OCI-LY7 (cell line): ENCODE measurements around the gene KLHL22.

Experiments used
- EZH2phosphoT487 ChIP-seq: fragments of 200-600 bp; sonication (generic); IDR thresholded peaks from 2 replicates; pipeline ENCODE4 v1.6.1; 2018; ENCODE audit warnings: low read depth, borderline replicate concordance, mild to moderate bottlenecking, mixed run types, antibody characterized with exemption, low read length, moderate library complexity, mixed read lengths
- TF ChIP-seq, protein P1 (sequence below): fragments of 200-600 bp; sonication (generic); conservative IDR thresholded peaks from 2 replicates; pipeline ENCODE4 v1.5.1; 2014; ENCODE audit warnings: mild to moderate bottlenecking, antibody characterized with exemption, low read length, moderate library complexity, mixed read lengths

DNA sequence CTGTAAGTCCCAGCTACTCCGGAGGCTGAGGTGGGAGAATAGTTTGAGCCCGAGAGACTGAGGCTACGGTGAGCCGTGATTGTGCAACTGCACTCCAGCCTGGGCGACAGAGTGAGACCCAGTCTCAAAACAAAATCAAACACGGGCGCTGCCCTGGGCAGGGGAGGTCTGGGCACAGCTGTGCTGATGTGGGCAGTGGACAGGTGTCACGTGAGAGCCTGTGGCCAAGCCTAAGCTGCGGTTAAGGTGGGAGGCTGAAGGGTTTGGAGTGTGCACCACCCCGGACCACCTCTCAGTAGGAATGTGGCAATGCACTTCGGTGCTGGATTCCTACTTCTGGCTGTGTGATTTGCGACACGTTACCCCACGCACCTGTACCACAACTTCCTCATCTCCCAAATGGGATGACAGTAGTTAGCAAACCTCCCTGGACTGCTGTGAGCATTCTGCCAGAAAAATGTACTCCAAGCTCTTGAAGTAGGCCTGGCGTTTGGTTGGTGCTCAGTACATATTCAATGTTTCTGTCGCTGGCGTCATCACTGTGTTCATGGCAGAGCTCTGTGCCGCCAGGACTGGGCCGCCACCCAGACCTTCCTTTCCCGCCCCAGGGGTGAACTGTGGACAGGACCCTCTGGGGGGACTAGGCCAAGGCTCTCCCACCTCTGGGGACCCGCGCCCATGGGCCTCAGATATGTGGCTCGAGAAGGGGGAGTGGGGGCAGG lies 102.5 kb downstream of the KLHL22 start:
- TF ChIP-seq, protein P1, sequence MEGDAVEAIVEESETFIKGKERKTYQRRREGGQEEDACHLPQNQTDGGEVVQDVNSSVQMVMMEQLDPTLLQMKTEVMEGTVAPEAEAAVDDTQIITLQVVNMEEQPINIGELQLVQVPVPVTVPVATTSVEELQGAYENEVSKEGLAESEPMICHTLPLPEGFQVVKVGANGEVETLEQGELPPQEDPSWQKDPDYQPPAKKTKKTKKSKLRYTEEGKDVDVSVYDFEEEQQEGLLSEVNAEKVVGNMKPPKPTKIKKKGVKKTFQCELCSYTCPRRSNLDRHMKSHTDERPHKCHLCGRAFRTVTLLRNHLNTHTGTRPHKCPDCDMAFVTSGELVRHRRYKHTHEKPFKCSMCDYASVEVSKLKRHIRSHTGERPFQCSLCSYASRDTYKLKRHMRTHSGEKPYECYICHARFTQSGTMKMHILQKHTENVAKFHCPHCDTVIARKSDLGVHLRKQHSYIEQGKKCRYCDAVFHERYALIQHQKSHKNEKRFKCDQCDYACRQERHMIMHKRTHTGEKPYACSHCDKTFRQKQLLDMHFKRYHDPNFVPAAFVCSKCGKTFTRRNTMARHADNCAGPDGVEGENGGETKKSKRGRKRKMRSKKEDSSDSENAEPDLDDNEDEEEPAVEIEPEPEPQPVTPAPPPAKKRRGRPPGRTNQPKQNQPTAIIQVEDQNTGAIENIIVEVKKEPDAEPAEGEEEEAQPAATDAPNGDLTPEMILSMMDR: no peak
- no peak for TF ChIP-seq EZH2phosphoT487
